GM19238 (cell line): ENCODE results near the gene CYTH4.

Experiments used
- DNase-seq: peaks from one replicate; pipeline ENCODE4 v3.0.0; 2011; ENCODE audit warnings: low spot score; ENCODE audit not compliant: insufficient read length

Gene CYTH4, protein sequence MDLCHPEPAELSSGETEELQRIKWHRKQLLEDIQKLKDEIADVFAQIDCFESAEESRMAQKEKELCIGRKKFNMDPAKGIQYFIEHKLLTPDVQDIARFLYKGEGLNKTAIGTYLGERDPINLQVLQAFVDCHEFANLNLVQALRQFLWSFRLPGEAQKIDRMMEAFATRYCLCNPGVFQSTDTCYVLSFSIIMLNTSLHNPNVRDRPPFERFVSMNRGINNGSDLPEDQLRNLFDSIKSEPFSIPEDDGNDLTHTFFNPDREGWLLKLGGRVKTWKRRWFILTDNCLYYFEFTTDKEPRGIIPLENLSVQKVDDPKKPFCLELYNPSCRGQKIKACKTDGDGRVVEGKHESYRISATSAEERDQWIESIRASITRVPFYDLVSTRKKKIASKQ

DNA sequence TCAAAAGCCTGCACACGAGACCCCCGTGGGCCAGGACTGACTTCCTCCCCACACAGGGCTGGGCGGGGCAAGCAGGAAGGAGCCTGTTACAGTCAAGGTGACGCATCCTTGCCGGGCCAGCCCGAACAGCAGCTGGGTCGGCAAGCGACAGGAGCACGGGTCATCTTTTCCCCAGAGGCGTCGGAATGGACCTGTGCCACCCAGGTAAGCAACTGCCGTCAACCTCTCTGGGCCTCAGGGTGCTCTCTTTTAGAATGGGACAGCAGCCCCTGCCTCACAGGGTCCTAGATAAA lies at the start of gene CYTH4:
CYTH4 (plus strand) TSS at position 124 of the 293 bp plus-strand sequence; CDS start at position 186, 62 bp downstream.
- peak; percentile 75 for DNase-seq

DNA sequence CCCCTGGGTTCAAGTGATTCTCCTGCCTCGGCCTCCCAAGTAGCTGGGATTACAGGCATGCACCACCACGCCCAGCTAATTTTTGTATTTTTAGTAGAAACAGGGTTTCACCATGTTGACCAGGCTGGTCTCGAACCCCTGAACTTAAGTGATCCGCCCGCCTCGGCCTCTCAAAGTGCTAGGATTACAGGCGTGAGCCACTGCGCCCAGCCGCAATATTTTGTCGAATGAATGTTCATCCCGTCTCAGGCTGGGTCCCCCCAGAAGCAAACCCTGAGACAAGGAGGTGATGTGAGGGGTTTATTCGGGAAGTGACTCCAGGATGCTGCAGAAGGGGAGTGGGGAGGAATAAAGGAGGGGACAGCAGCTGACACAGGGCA lies 48.9 kb upstream of the CYTH4 start:
- peak; percentile 0 for DNase-seq

DNA sequence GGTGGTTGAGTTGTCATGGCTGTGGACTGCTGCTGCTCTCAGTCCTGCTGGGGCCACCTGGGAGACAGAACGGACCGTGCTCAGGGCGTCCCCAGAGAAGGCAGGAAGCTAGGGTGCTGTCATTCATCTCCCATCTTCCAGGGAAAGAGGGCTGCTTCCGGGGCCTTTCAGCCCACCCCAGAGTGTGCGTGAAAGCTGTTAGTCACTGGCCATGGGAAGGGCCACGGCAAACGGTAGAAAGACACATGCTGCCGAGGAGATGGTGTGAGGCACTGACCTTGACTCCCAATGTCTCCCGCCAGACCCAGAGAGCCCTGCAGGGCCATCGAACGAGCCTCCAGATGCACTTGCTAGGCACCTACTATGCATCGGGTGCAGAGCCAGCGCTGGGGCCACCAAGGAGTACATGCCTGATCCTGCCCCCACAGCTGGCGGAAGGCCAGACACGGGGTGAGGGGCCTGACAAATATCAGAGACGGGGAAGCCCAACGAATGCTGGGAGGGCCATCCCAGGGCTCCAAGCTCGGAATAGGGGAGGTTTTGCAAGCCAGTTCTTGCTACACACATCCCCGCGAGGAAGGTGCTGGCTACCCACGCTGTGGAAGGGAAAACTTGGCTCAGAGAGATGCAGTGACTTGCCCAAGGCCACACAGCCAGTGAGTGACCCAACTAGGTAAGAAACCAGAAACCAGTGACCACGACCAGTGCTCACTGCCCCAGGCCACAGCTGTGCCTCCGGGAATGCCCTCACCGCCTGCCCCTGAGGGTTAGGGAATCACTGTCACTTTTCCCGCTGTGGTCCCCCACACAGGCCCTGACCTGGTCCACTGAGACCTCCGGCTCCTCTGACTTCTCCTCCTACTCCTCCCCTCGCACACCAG lies 48.3 kb upstream of the CYTH4 start:
- peak; percentile 0 for DNase-seq

DNA sequence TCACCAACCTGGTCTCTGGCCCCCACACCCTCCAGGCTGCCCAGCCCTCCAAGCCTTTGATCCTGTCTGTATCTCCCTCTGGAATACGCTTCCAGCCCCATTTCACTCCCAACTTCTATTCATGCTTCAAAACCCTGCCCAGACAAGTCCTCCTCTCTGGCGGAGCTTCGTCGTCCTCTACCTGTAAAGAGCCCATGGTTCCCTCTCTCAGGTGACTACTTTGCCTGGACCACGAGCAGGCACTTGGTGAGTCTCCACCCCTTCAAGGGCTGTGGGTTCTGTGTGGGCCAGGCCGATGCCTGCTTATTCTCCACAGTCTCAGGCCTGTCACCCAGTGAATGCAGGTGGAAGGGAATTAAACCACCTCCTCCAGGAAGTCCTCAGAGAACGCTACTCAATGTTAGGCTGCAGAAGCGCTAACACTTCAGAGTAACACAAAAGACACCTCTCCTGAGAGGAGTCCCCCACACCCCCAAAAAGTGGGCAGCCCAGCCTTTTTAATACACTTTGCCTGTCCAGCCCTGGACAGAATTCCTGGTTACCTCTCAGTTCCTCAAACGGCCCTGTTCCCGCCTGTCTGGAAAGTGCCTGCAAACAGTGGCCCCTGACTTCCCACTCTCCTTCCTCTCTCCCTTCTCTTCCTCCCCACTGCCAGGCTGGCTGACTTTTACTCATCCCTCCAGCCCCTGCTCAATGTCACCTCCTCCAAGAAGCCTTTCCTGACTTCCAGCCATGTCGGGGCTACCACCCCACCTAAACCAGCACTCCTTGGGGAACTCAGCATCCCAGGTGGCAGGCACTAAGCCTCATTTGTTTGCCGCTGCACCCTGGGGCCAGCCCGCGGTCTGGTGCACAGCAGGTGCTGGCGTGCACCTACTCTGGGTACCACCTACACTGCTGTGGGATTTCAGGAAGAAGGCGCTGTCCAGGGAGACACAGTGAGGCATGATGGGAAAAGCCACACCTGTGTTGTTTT lies 47.3 kb upstream of the CYTH4 start:
- DNase-seq: no peak

DNA sequence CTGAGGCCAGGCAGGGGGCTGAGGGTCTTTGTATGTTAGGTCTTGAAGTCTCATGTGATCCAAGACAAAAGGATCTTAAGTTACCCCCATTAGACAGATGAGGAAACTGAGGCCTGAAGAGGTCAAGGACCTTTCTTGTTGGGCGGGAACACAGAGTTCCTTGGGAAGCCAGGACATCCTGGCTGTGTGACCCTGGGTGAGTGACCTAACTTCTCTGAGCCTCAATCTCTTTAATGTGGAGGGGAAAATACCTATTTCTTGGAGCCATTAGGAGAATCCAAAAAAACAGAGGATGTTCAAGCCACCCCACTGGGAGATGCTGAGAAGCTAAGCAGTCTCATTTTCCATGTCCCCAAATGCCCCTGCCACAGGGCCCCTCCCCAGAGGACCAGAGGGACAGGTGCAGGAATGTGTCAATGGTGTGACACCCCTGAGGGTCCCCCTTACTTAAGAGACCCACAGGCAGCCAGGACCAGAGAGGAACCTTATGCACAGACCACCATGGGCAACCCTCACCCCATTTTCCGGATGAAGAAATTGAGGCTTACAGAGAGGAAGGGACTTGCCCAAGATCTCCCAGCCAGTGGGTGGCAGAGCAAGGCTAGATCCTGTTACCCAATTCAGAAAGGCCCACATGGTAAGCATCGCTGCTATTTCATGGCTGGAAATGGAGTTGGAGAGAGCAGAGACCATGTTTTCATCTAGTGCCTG lies 46.3 kb upstream of the CYTH4 start:
- no peak for DNase-seq

DNA sequence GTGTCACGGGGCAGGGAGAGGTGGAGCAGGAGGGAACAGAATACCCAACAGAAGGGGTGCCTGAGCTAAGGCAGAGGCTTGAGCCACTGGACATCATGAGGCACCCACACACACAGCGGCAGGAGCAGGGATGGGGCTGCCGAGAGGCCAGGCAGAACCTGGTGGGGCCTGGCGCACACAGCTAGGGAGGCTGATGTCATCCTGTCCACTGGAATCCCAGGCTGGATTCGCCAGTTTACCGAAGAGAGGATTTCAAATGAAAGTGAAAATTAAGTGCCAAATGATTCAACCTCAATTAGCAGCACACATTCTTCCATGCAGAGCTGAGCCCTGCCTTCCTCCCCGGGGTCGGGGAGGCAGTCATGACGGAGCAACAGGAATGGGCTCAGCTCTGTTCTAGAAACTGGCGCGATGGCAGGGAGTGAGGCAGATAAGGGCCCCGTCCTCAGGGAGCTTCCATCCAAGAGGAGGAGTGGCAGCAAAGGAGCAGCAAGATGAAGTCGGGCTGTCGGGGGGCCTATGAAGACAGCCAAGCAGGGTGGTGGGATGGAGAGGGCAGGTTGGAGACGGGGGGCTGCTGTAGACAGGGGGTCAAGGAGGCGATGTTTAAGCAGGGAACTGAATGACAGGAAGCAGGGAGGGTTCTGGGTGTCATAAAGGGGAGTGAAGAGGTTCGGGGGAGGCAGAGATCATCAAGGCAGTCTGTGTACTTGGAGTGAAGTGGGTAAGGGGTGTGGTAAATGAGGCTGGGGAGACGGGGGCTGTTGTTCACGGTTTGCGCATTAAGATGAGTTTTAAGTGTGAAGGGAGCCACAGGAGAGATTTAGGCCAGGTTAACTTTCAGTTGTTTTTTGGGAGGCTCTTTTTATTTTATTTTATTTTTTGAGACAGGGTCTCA lies 44.7 kb upstream of the CYTH4 start:
- DNase-seq: no peak

DNA sequence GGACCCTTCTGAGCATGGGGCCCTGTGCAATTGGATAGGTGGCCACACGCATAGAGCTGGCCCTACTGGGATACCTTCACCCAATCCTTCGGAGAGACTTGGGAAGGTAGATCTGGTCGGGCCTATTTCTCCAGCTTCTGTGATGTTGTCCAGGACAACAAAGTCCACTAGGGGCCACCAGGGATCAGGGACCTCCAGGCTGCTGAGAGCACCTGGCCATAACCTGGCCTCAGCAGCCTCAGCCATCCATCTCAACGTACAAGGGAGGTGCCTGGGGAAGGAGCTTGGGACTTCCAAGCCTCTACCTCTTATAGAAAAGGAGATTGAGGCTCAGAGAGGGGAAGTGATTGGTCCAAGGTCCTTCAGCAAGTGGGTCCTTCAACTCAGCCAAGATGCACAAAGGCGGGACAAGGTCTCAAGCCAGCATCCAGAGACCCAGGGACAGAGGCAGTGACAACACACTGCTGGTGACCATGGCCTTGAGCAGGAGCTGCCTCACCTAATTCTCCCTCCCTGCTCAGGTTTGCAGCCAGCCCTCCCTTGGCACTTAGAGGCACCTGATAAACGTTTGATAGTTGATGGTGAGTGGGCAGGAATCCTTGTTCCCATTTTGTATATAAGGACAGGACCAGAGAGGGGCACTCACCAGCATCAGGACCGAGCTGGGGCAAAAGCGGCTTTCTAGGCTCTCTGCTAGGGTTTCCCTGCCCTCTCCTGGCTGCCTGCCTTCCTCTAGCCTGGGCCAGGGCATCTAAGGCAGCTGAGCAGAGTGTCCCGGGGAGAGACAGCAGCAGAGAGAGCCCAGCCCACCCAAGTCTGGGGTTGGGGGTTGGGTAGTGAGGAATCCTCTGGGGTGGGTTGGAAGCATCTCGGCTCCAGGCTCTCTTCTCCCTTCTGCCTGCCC lies 42.7 kb upstream of the CYTH4 start:
- no peak for DNase-seq

DNA sequence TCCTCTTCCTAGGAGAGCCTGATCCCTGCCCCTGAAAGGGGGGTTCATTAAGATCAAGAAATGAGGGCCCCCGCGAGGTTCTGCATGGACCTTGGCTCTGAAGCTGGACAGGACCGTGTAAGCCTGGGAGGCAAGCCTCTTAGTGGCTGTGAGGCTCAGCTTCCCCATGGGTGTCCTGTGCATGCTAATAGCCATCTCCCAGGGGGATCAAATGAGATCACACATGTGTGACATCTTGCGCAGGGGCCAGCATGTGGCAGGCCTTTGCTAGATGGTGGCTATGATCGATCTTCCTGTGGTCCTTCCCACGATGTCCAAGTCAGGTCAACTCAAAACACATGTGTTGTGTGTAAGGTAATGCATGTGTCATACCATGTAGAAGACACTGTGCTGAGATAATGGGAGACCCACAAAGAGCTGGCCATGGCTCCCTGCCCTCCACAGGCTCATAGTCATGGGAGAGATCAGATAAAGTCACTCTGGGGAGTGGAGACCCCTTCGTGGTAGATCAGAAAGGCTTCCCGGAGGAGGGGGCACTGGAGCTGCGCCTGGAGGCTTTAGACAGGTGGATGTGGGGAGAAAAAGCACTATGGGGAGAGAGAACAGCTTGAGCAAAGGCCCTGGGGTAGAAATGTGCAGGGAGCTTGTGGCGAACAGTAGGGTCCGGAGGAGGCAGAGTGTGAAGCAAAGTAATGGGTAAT lies 41.9 kb upstream of the CYTH4 start:
- DNase-seq: no peak

DNA sequence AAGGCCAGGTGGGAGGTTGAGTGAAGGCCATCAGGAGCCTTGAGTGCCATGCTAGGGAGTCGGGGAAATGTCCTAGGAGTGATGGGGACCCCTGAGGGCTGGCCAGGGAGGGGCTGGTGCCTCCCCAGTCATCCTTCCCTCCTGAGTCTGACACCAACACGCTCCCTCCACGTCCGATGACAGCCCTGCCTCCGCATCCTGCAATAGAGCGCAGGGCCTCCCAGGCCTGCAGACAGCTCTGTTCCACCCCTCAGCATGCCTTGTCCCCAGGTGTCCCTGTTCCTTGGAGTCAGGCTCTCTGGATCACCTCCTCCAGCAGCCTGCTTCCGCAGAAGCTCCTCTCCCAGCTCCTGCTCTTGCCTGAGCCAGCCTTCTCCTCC lies 41.4 kb upstream of the CYTH4 start:
- DNase-seq: no peak

DNA sequence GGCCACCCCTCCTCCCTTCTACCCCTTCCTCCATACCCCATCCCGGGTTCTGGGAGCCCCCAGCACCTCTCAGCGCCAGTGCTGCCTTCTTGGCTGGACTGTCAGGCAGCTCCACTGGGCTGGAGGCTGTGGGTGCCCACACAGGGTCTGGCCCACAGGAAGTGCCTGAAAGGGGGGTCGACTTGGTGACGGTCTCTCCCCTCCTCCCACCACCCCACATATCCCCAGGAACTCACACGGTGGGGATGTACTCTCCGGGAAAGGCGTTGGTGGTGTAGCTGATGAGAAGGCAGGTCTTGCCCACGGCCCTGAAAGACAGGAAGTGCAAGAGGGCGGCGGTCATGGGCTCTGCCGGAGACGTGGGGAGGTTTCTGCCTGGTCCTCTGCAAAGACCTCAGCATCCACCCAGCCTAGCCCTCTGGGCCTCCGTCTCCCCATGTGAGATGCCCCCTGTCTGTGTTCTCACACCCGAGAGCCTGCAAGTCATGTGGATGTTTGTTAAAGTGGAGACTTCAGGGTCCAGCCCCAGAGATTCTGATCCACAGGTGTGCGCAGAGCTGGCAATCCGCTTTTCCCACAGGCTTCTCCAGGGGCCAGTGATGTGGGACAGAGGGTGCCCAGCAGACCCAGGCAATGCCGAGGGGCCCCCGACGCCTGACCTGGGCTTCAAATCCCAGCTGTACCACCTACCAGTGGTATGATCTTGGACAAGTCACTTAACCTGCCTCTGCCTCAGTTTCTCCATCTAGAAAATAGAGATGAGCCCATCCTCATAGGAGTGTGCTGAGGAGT lies 40.8 kb upstream of the CYTH4 start:
- DNase-seq: no peak

DNA sequence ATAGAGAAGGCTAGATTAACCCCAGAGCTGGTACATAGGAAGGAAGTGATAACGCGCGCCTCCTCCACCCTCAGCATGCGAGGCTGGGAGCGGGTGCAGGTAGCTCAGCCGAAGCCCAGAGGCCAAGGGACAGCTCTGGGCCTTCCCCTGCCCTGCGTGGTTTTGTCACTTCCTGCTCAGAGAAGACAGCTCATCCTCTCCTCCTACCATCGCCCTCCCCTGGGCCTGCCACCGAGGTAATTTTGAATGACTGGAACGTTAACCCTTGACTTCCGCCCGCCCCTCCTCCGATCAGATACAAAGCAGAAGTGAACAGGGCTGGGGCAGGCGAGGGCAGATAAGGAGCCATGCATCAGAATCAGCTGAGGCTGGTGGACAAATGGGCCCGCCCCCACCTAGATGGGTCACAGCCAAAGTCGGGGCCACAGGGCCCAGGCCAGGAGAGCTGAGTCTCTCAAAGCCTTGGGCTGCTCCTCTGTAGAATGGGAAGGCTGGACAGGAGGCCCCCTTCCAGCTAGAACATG lies 39.9 kb upstream of the CYTH4 start:
- peak; percentile 89 for DNase-seq

DNA sequence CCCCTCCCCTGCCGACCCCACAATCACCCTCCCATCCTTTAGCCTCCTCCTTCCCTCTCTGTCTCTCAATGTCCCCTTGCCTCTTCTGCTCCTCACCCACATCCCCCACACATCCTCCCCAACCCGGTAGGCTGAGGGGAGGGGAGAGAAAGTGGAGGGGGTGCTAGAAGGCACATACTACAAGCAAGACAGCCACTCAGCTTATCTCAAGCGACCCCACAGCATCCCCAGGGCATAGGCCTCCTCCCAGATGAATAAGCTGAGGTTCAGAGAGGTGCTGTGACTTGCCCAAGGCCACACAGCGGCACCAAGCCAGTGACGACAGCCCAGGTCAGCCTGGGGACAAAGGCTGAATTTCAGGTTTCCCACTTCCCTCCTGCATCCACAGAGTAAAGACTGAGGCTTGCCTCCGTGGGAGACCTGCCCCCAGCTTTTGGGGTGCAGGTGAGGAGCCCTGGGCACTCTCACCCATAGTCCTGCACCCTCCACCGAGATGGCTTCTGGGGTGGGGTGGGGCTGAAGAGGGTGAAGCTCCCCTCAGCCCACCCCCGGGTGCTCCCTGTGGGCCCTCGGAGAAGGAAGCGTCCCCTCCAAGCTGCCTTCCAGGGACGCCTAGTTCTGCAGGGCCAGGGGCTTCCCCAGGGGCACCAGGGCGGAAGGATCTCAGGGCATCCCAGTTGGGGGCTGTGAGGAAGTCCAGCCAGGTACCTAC lies 38.8 kb upstream of the CYTH4 start:
- DNase-seq: no peak

DNA sequence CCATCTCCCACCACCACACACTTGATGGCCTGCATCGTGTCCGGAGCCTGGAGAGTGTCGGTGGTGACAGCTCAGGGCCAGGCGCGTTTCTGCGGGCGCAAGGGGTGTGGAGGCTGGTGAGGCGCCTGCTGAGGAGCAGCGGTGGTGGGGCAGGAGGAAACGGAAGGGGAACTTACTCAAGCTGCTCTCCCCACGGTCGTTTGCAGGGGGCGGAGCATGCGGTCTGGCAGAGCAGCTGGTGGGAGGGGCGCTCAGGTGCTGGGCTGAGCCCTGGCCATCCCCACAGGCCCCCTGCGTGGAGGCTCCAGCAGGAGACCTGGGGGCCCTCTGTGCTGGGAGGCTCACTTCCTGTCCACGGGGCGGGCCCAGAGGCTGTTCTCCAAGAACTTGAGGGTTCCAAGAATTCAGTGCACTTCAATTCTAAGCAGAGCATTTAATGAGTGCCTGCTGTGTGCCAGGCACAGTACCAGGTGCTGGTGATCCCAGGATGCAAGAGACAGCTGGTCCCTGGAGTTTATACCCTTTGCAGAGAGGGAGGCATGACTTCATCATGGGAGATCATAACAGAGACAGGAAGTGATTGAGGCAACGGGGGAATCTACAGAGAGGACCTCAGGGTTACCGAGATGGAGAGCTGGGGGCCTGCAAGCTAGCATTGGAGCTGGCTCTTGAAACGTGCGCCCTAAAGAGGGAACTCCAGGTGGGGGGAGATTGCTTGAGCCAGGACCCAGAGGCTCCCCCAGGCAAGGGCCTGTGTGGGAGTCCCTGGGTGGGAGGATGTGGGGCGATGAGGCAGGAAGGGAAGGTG lies 38.0 kb upstream of the CYTH4 start, which contains the start of gene RAC2:
RAC2 (minus strand) TSS at position 156 of the 808 bp plus-strand sequence; CDS start at position 35, 121 bp downstream.
- DNase-seq: peak; percentile 79

DNA sequence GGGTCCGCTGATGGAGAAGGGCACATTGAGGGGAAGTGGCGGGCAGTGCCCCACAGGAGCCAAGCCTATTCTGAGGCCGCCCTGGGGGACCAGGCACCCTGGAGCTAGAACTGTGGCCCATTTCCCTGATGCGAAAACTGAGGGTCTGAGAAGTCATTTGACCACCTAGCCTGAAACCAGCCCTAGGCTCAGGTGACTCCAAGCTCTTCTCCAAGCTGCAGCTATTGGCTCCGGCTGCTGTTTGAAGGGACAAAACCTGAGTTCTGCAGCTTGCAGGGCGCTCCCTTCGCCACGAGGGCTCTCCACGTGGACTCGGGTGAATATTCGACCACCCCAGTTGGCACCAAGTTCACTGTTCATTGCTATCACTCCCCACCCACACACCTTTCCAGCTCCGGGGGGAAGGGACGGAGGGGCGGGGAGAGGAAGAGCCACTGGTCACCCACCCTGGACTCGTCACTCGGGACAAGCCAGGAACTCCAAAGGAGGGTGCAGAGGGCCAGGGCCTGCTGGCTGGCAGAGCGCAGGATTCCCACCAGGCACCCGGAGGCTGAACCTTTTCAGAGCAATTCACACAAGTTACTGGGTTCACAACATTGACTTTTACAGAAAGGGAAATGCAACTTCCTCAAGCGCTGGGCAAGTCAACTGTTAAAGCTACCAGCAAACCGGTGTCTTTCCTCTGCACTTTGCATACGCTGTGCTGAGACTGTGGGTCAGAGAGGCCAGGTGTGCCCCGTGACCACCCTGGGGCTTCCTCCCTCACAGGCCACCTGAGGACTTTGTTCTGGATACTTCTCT lies 37.2 kb upstream of the CYTH4 start:
- DNase-seq: no peak

DNA sequence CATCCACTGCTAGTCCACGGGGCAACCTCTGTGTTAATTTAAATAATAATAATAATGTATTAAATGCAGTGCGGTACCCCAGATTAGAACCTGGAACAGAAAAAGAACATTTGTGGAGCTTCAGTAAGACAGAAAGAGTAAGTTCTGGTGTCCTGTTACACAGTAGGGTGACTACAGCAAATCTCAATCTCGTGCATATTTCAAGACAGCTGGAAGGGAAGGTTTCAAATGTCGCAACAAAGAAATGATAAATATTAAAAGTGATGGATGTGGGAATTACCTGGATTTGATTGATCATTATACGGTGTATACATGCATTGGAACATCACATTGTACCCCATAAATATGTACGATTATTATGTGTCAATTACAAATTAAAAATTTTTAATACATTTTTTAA lies 36.6 kb upstream of the CYTH4 start:
- no peak for DNase-seq
